Esophagus mucosa (tissue), 1 donor: ENCODE results near the gene PLAC8L1. TPM values are rescaled to one million over a fixed set of nuclear protein-coding genes. Genes with fewer than 3 reads are reported as not detected.

Experiments used
- ATAC-seq: fragments of 200-7000 bp; cut with Tn5 transposase; one replicate; pipeline ENCODE4 v1.9.1; 2020
- total RNA-seq: library from RNA; stranded (reverse); gene quantifications from one replicate; pipeline ENCODE4 v1.2.4, GENCODE V29; 2023
- donor health status: DM: yes; HTN: yes; CAD: no.

PLAC8L1 gene
- total RNA-seq, 1 donor from 2014 or later = 0.52 TPM

DNA sequence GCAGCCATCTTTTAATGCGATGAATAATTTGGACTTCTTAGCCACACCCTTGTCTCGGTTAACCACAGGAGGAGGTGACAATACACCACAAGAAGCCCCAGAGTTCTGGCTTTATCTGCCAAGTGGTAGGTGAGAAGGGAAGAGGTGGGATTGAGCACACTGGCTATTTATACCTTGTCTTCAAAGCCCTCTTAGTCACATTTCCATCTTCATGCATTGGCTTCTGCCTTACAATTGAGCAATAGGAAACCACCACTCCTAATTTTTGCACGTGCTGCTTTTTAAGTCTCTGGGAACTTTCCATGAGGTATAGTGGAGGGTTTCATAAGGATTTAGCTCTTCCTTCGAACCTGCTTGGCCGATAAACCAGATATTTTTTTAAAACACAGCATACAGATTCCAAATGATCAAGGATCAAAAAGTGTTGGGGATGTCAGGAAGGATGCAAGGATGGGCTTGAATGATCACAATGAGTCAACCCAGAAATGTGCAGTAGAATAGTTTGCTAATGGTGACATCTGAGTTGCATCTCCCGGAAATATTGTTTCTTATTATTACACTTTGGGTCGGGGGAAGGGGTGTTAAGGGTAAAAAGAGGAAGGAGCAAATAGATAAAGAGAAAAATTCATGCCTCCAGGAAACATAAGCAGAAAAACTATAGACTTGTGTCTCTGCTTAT lies 25.5 kb downstream of the PLAC8L1 start:
- no peak for ATAC-seq

DNA sequence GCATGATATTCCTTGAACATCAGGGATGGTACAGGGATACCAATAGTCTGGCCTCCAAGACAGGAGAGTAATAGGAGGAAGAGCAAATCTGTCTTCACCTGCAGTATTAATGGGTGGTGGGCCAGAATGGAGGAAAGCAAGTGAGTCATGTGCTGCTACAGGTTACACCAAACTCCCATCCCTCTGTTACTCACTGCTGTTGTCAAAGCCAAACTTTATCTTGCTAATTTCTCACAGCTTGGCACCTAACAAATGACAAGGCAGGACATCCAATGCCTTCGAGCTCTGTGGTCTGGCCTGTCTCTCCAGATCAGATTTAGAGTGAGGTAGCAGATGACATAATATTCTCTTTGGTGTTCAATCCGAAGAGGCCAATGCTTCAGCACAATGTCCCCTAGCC lies 26.8 kb downstream of the PLAC8L1 start:
- ATAC-seq = no peak

DNA sequence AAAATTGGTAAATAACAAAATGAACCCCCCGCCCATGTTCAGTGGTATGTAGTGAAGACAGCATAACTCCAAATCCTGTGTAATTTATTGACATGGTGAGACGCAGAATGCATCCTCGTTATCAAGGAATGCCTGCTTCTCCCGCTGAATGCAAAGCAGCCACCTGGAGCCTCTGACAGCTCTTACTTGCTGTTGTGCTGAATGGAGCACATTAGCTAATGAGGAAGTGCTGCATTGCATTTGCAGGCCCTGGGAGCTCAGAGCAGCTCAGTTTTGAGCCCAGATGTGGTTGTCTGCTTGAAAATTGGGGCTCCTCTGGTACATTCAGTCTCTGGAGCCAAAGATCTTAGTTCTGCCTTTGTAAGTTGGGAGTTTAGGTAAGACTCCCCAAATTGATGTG lies 28.9 kb downstream of the PLAC8L1 start:
- ATAC-seq = no peak

DNA sequence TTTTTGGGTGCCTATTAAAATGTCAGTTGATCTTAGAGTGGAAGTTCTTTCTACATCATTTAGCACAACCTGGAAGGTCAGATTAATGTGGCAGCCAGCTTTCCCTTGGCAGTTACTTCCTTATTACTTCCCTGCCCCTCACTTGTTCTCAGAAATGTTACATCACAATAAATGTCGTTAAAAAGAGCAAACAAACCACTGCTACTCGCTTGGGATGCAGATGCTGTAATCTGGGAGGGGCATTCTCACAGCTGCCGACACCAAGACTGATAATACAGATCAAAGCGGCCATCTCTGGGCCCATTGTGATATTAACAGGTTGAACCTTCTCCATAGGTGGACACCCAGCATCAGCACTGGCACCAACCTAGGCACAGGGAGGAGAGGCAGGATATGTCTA lies 29.3 kb downstream of the PLAC8L1 start:
- ATAC-seq = no peak

DNA sequence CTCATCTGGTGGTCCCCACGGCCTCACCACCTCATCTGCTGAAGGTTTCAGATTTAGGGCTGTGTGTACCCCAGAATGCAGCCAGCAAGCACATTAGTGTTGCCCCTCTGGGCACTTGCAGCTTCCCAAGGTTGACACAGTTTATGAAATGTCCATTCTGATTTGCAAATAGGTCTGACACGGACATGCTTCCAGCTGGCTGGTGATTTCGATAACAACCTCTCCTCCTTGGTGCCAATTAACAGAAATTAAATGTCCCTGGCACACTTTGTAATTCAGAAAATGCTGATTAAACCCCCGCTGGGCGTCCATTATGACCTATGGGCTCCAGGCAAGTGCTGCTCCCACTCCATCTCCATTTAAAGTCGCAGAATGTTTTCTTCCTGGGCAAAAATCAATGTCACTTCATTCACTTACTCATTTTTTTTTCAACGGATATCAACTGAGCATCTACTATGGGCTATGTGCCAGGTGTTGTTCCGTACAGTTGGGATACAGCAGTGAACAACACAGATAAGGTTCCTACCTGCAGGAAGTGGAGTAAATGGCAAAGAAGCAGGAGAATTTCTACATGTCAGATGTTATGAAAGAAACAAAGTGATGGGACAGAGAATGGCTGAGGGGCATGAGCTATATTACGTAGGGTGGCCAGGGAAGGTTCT lies 32.0 kb downstream of the PLAC8L1 start:
- no peak for ATAC-seq

DNA sequence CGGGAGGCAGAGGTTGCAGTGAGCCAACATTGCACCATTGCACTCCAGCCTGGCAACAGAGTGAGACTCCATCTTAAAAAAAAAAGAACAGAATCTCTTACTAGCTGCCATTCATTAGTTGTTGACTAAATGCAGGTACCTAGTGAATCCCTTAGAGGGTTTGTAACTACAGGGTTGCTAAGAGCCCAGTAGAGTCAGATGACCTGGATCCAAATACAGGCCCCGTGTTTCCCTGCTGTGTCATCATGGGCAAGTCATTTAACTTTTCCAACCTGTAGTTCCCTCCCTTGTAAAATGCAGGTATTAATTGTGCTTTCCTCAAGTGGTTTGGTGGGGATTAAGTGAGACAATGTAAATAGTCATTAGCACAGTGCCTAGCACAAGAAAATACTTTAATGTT lies 32.8 kb downstream of the PLAC8L1 start:
- peak; percentile 62 for ATAC-seq

DNA sequence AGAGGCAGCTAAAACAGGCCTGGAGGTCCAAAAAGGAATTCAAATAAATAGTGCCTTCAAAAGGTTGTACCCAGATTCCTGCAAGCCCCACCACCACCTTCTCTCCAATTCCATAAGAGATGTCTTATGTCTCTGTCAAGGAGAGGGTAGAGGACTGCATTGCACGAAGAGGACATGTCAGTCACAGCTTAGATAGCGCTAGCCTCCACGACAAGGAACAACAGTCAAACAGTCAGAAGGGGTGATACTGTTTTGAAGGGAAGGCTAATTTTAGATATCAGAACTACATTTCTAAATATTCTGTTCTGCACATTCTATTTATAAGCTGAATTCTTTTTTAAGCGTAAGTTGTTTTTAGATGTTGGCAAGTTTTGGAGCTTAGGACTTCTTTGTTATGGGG lies 34.2 kb downstream of the PLAC8L1 start:
- no peak for ATAC-seq

DNA sequence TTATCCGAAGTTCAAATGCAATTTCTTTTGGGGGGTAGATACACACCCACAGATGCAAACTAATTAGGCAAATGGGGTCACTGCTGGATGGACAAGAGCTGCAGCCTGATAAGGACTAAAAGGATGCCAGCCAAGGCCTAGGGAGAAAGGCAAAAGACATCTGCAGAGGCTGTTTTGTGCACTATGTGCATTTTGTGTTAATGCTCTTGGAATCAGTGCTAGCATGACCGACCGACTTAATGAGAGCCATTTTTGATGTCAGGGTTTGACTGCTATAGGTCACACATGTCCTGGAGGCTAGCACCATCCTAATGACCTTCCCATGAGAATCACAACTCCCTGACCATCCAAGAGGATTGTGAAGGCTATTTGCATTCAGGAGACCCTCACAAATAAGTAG lies 34.6 kb downstream of the PLAC8L1 start:
- ATAC-seq = no peak

DNA sequence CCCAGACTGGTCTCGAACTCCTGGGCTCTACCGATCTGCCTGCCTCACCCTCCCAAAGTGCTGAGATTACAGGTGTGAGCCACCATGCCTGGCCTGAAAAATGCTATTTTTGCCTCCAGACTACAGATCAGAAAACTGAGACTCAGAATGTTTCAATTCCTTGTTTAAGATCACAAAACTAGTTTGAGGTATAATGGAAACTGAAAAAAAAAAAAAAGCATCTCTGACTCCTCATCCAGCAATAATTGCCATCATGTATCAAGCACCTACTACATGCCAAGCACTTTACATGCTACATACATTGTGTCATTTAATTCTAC lies 35.6 kb downstream of the PLAC8L1 start:
- no peak for ATAC-seq

DNA sequence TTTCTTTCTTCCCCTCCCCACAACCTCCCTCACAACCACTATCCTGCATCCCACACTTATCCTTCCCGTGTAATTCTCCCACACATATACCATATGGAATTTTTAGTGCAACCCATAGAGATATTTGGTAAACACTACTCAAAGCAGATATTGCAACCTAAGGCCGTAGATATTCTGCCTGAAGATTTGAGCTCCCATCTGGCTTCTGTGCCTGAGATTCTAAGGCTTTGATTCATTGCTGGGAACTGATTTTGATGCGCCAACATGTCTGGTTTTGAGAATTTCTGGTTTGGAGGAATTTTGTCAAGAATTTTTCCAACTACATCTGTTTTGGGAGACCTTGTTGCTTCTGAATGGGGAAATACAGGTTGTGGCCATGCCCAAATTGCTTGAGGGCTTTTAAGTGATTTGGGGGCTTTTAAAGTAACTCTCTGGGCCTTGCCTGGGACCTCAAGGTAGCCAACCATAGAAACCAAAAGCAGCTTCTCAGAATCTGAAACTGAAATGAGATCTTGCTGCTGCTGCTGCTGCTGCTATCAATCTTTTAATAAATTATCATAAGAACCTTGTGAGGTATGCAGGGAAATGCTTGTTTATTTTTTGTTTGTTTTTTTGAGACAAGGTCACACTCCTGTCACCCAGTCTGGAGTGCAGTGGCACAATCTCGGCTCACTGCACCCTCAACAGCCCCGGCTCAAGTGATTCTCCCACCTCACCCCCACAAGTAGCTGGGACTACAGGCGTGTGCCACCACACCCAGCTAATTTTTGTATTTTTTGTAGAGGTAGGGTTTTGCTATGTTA lies 36.2 kb downstream of the PLAC8L1 start:
- no peak for ATAC-seq

DNA sequence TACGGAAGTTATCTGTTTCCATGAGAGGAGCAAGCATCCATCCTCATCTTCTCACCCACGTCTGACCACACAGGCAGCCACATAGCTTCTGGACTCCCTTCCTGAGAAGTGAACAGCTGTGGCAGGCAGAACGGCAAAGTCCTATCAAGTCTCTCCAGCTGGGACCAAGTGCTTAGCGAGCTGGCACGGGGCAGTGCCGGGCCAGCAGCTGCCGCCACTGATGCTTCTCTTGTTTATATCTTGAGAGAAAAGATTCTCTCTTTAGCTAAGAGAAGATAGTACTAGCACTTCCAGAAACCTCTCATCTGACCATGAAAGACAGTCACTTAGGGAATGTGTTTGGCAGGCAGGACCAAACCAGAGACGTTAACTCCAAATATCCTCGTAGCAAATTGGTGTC lies 37.2 kb downstream of the PLAC8L1 start:
- ATAC-seq = no peak

DNA sequence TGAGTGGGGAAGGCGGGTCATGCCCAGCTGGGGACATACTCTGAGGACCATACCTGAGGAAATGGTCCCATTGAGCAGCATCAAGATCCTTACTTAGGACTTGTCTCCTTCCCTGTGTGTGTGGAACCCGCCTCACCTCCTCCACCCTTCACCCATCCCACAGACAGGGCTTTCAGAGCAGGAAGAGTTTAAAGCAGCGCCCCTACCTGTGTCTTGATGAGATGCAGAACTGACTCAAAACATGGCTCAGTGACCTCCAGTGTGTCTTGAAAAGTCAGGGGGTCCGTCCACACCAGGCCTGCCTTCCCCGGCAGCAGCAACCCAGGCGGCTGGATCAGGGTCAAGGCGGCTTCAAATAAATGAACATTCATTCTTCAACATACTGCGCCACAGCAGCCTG lies 38.4 kb downstream of the PLAC8L1 start:
- no peak for ATAC-seq

DNA sequence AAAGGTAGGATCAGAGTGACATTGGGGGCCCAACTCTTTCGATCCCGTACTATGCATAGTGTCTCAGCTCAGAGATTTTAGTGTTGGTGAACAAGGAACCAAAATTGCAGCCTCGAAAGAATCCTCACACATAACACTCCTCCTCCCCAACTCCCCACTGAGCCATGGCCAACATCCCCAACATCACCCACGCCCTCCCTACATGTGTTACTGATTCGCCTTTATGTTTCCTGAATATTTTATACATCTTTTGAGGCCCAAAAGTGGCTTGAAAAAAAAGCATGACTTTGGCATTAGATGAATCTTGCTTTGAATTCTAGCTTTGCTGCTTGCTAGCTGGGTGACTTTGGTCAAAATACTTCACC lies 45.2 kb downstream of the PLAC8L1 start:
- ATAC-seq = no peak

DNA sequence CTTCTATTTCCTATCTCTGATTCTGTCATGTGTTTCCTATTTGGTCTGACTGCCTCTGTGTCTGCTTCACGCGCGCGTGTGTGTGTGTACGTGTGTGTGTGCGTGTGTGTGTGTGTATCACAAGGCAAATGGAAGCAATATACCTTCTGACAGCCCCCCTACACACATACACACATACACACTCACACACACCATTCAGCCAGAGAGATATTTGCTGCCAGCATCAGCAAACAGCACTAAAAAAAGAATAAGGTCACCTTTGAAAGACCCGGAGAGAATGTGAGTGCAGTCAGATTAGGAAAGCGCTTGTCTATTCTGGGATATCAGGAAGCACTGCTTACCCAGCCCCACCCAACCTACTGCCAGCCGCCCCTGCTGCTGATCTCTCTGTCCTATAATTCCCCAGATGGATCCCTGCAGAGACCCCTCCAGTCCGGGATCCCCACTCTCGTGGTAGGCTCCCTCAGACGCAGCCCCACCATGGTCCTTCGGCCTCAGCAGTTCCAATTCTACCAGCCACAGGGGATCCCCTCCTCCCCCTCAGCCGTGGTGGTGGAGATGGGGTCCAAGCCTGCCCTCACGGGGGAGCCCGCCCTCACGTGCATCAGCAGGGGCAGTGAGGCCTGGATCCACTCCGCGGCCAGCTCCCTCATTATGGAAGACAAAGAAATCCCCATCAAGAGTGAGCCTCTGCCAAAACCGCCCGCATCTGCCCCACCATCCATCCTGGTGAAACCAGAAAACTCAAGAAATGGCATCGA lies 45.7 kb downstream of the PLAC8L1 start:
- ATAC-seq = peak; percentile 27

DNA sequence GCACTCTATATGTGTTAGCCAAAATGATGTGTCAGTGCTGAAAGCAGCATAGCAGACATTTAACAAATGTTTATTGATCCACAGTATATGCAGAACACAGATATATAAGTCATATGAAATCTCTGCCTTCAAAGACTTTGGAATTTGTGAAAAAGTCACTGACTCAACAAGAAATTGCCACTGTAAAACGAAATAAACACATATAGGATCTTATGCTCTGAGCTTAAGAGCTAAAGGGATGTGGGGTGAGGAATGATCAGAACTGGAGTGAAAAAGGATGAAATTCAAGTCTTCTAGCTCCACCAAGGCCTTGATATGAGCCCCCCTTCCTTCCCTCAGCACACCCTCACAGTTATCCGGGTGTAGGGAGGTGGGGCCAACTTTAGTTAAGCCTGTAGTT lies 49.9 kb downstream of the PLAC8L1 start:
- ATAC-seq = no peak

DNA sequence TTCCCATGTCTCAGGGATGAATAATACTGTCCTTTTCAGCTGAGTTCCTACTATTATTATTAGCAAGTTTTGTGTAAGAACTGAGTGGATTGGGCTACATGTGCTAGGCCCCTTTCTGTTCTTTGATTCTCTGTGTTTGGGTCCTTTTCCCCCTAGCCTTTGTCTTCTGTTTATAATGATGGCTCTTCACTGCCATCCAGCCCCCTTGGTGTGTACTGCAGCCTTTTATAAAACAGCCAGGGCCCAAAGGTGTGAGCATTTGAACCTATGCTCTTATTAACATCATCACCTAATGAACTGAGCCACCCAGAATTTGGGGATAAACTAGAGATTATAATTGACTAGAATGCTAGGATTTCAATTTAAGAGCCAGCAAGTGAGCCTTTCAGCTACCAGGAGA lies 52.6 kb downstream of the PLAC8L1 start:
- ATAC-seq = no peak

DNA sequence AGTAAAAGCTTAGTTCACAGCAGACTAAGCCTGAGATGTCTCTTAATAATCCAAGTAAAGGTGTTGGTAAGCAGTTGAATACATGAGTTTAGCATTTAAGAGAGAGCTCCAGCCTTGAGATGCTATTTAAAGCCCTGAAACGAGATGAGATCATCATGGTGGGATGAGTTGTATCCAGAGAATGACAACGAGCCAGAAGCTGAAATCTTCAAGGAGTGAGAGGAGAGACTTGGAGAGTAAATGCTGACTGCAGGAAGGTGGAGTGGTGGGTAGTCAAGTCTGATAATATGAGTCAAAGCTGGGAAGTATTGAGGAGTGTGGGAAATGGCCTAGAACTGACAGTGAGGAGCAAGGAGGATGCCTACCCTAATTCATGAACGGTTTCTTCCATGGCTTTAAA lies 53.7 kb downstream of the PLAC8L1 start:
- no peak for ATAC-seq

DNA sequence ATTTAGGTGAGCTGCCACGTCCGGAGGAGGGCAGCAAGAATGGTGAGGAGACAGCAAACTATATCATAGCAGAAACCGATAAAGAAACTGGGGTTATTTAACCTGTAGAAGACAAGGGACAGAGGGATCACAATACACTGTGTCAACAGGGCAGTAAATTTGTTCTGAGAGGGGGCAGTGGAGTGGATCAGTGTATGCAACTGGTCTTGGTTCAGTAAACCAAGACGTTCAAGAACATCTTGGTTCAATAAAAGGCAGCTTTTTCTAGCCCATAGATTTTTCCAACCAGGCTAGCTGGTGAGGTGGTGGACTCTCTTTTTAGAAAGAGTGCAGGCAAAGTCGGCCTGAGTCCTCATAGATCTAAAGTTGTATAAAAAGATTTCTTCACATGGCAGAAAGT lies 55.3 kb downstream of the PLAC8L1 start:
- ATAC-seq = no peak

DNA sequence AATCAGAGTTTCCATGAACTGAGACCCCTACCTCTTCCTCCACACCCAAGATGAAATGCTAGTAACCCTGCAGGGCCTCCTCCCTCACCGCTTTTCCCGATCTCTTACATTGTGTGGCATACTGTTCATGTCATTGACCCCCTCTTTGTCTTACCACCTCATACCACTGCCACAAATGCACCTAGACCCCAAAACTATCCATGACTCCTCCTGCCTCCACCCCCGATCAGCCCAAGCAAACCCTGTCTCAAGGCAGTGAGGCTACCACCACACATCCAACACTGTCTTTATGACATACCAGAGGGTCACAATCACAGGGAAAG lies 55.7 kb downstream of the PLAC8L1 start:
- ATAC-seq = peak; percentile 3

DNA sequence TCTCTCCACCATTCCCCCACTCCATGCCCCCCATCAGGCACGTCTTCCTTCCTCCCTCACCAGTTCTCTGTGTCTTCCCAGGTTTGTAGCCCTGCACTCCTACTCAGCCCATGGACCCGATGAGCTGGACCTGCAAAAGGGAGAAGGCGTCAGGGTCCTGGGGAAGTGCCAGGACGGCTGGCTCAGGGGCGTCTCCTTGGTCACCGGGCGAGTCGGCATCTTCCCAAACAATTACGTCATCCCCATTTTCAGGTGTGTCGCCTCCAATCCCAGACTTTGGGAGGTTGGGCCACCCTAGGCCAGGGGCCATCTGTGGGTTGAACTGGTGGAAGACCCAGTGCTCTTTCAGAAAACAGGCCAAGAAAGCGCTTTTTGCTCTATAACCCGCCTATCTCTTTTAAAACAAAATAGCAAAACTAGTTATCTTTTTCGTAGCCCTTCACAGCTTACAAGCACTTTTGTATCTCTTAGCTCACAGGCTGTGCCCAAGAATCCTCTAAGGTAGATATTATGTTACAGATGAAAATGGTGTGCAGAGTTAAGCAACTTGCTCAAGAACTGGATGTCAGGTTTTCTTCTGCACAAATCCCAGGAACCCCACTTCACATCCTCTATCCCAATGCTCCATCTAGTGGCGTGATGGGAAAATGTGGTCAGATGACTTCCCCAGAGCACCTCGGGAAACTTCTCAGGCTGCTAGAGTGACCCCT lies 56.2 kb downstream of the PLAC8L1 start:
- ATAC-seq = peak; percentile 78

DNA sequence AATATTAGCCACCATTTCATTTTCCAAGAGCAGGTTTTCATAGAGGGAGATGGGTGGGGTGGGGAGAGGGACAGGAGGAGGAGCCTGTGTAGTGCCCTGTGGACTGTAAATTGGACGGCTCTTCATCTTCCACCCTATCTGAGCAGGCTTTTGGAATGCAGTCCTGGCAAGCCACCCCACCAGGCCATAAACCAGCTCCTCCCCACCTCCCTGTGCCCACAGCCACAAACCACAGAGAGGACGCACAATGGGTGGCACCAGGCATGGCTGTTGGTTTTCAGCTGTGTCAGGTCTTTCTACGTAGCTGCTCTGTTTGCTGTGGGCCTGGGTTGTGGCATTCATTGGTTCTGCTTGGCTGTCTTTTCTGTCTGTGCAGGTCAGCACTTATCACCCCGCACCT lies 58.0 kb downstream of the PLAC8L1 start:
- no peak for ATAC-seq

DNA sequence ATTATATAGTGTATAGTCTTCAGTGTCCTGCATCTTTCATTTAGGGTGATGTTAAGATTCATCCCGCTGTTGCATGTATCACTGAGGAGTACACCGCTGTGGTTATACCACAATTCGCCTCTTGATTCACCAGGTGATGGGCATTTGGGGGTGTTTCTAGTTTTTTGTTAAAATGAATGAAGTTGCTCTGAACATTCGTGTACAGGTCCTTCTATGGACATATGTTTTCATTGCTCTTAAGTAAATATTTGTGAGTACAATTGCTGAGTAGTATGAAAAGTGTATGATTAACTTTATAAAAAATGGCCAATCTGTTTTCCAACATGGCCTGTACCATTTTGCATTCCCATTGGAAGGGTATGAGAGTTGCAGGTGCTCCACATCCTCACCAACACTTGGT lies 61.7 kb downstream of the PLAC8L1 start:
- ATAC-seq = no peak
